Forelimb muscle (tissue), 1 donor: ENCODE measurements around the gene SYNE3. TPM values are rescaled to one million over a fixed set of nuclear protein-coding genes. Genes with fewer than 3 reads are reported as not detected.

ENCODE experiments used
- DNase-seq: peaks from one replicate; pipeline ENCODE4 v3.0.0-alpha.2; 2013; ENCODE audit warnings: low read depth
- polyA plus RNA-seq: library from polyadenylated mRNA; unstranded; fragments of 120-200 nt; gene quantifications from one replicate; pipeline ENCODE4 v1.2.1, GENCODE V29; 2013; ENCODE audit not compliant: insufficient read length

The SYNE3 gene
- polyA plus RNA-seq, 1 donor = 9.2 TPM

- no peak for DNase-seq
Observed at GRCh38 chr14:95489214-95490137, 27.0 kb downstream of the SYNE3 start.

- DNase-seq = no peak
Observed at GRCh38 chr14:95488376-95489213, 27.9 kb downstream of the SYNE3 start.

GRCh38 chr14:95487669-95488084 is 28.8 kb downstream of the SYNE3 start:
- DNase-seq = no peak

- no peak for DNase-seq
Observed at GRCh38 chr14:95486875-95487668, 29.4 kb downstream of the SYNE3 start.

GRCh38 chr14:95485222-95485819 is 31.1 kb downstream of the SYNE3 start:
- no peak for DNase-seq

GRCh38 chr14:95484296-95484695 is 32.2 kb downstream of the SYNE3 start:
- DNase-seq = no peak

GRCh38 chr14:95483309-95484165 is 32.9 kb downstream of the SYNE3 start:
- no peak for DNase-seq

GRCh38 chr14:95482627-95483308 is 33.7 kb downstream of the SYNE3 start:
- DNase-seq = no peak

- DNase-seq = no peak
Observed at GRCh38 chr14:95481391-95482022, 34.9 kb downstream of the SYNE3 start.

GRCh38 chr14:95480887-95481226 is 35.6 kb downstream of the SYNE3 start:
- DNase-seq = no peak

- DNase-seq = no peak
Observed at GRCh38 chr14:95480109-95480886, 36.2 kb downstream of the SYNE3 start.

- DNase-seq = no peak
Observed at GRCh38 chr14:95479494-95479893, 37.0 kb downstream of the SYNE3 start.

GRCh38 chr14:95478818-95479217 is 37.6 kb downstream of the SYNE3 start:
- DNase-seq = no peak

- DNase-seq = no peak
Observed at GRCh38 chr14:95478309-95478708, 38.1 kb downstream of the SYNE3 start.

- no peak for DNase-seq
Observed at GRCh38 chr14:95477411-95478269, 38.8 kb downstream of the SYNE3 start.

- no peak for DNase-seq
Observed at GRCh38 chr14:95476747-95477146, 39.7 kb downstream of the SYNE3 start.

GRCh38 chr14:95475540-95476240 is 40.8 kb downstream of the SYNE3 start:
- no peak for DNase-seq
